ENCODE results near the gene USH1C. TPM values are rescaled to one million over a fixed set of nuclear protein-coding genes. Genes with fewer than 3 reads are reported as not detected.

Gene USH1C
- total and polyA plus RNA-seq, 9 of the 15 experiments (the other 6 are each of a cell fraction or from before 2014, with no cell fraction given): 0.04 TPM; not detected in 8

- in situ Hi-C loops (cut with MboI) (no loop called here), intact Hi-C loops (cut with micrococcal nuclease) (no loop called here)
- Histone ChIP-seq H3K27ac (ENCODE audit: extremely low read depth, low read depth, low read length) (no peak overlapping the region), H3K4me2 (ENCODE audit: insufficient read depth, low read length) (no peak overlapping the region), H4K20me1 (replicated peaks; ENCODE audit: control insufficient read depth, insufficient read depth, low read length) (no peaks in the 10 kb centered on the region; the same call in 1 of the 2 replicates), H3K36me3 (ENCODE audit: control insufficient read depth, insufficient read depth, low read length) (no peaks in the 10 kb centered on the region), H3K9ac (ENCODE audit: insufficient read depth in 1 of 2, low read depth in 2 of 2, low read length in 2 of 2) (no peak overlapping the region), H3K9me1 (ENCODE audit: control insufficient read depth, insufficient read depth, low read length) (no peaks in the 10 kb centered on the region), H3K4me3 (no peak overlapping the region), H2AFZ (ENCODE audit: low read depth, low read length) (no peak overlapping the region), H3K27me3 (ENCODE audit: control insufficient read depth in 2 of 2, insufficient read depth in 2 of 2, low read length in 2 of 2) (peaks cover 12 to 31% of the 10 kb centered on the region in 2 experiments; a peak in 4 of 5 replicates), H3K79me2 (ENCODE audit: control insufficient read depth, insufficient read depth, low read length) (no peaks in the 10 kb centered on the region), H3K4me1 (replicated peaks in 1 of 2; ENCODE audit: control insufficient read depth in 2 of 2, insufficient read depth in 2 of 2, low read length in 2 of 2) (no peaks in the 10 kb centered on the region), H3K9me3 (replicated peaks; ENCODE audit: control insufficient read depth, insufficient read depth, low read depth, low read length) (no peaks in the 10 kb centered on the region)
- BruUV-seq (replicated peaks): no TSS peak
- ATAC-seq (no peak), DNase-seq (ENCODE audit: extremely low read depth in 1 of 4, low spot score in 3 of 4) (no peak), FAIRE-seq (no peak)
- TF ChIP-seq, protein P1, sequence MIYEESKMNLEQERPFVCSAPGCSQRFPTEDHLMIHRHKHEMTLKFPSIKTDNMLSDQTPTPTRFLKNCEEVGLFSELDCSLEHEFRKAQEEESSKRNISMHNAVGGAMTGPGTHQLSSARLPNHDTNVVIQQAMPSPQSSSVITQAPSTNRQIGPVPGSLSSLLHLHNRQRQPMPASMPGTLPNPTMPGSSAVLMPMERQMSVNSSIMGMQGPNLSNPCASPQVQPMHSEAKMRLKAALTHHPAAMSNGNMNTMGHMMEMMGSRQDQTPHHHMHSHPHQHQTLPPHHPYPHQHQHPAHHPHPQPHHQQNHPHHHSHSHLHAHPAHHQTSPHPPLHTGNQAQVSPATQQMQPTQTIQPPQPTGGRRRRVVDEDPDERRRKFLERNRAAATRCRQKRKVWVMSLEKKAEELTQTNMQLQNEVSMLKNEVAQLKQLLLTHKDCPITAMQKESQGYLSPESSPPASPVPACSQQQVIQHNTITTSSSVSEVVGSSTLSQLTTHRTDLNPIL (CRISPR knock-in tag; IDR thresholded peaks at IDR 0.05): no peak
- TF ChIP-seq, protein P2, sequence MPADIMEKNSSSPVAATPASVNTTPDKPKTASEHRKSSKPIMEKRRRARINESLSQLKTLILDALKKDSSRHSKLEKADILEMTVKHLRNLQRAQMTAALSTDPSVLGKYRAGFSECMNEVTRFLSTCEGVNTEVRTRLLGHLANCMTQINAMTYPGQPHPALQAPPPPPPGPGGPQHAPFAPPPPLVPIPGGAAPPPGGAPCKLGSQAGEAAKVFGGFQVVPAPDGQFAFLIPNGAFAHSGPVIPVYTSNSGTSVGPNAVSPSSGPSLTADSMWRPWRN (IDR thresholded peaks at IDR 0.05; ENCODE audit: low read depth): no peak
- TF ChIP-seq RBM17 (IDR thresholded peaks at IDR 0.05; ENCODE audit: borderline replicate concordance, low read depth, low read length): no peak
- no peak for TF ChIP-seq CXXC5 (CRISPR knock-in tag; IDR thresholded peaks at IDR 0.05)
- no peak for TF ChIP-seq SMAD3 (CRISPR knock-in tag; conservative IDR thresholded peaks at IDR 0.05)
- TF ChIP-seq RAD21 (CRISPR knock-in tag; conservative IDR thresholded peaks at IDR 0.05 in 1 of 2, IDR thresholded peaks at IDR 0.05 in 1 of 2): no peak
- no peak for TF ChIP-seq JUNB (CRISPR knock-in tag; conservative IDR thresholded peaks at IDR 0.05)
- WGBS (ENCODE audit: insufficient coverage, low coverage, missing lambda C conversion rate): 2% methylated on average over 5 of the region's 5 CpGs
- POLR2A ChIA-PET: interaction anchor here (0.6 kb wide), 2 partner anchors 37 to 476 kb away, joined by 3 to 4 read pairs; no protein-coding TSS in a partner anchor
- CTCF ChIA-PET (ENCODE audit: low intra/inter-chr PET ratio): no interaction called here
Observed at GRCh38 chr11:17445240-17445795, 98.9 kb downstream of the USH1C start.
